PC-9 (cell line): ENCODE data around the gene ZC3H11A. TPM values are rescaled to one million over a fixed set of nuclear protein-coding genes. Genes with fewer than 3 reads are reported as not detected.

Experiments used
- BruUV-seq: library from RNA; stranded (reverse); fragments of 400-500 nt; replicated peaks from 2 replicates; lab custom pipeline; 2021; lab: Mats Ljungman, UMichigan
- CTCF ChIA-PET: fragments of 300-600 bp; sonication (Branson Sonifier 250); formaldehyde crosslinking; loops from one replicate; lab custom pipeline; 2022; ENCODE audit warnings: antibody characterized with exemption; lab: Charles Lee
- POLR2A ChIA-PET: fragments of 300-600 bp; sonication (Branson Sonifier 250); formaldehyde crosslinking; loops from one replicate; lab custom pipeline; 2022; ENCODE audit warnings: antibody characterized with exemption; ENCODE audit not compliant: unreplicated experiment; lab: Charles Lee
- DNase-seq, 2 experiments: peaks; one replicate each; pipeline versions ENCODE4 v3.0.0 to v3.0.0-alpha.2; 2015 to 2022; ENCODE audit warnings: mixed read lengths in 1 of 2
- H2AFZ ChIP-seq: fragments of 200-600 bp; sonication (generic); 2 replicates; pipeline ENCODE4 v1.8.1; 2017; ENCODE audit warnings: antibody characterized with exemption
- H3F3A ChIP-seq: fragments of 200-600 bp; sonication (generic); 2 replicates; pipeline ENCODE4 v1.8.1; 2017; ENCODE audit warnings: antibody characterized with exemption, mild to moderate bottlenecking, low read depth; ENCODE audit not compliant: insufficient read depth
- H3K27ac ChIP-seq: fragments of 200-600 bp; sonication (generic); 2 replicates; pipeline ENCODE4 v1.6.1; 2016; ENCODE audit warnings: mixed run types
- H3K27me3 ChIP-seq: fragments of 200-600 bp; sonication (generic); 2 replicates; pipeline ENCODE4 v1.6.1; 2016; ENCODE audit warnings: low read depth, mixed run types; ENCODE audit not compliant: insufficient read depth
- H3K36me3 ChIP-seq: fragments of 200-600 bp; sonication (generic); 2 replicates; pipeline ENCODE4 v1.6.1; 2016; ENCODE audit warnings: low read depth, mixed run types
- H3K4me1 ChIP-seq: fragments of 200-600 bp; sonication (generic); replicated peaks from 2 replicates; pipeline ENCODE4 v1.6.1; 2016; ENCODE audit warnings: mixed run types; ENCODE audit not compliant: insufficient read depth
- H3K4me2 ChIP-seq: fragments of 200-600 bp; sonication (generic); 2 replicates; pipeline ENCODE4 v1.6.1; 2017; ENCODE audit warnings: mixed run types
- H3K4me3 ChIP-seq: fragments of 200-600 bp; sonication (generic); 2 replicates; pipeline ENCODE4 v1.6.1; 2016; ENCODE audit warnings: mixed run types
- H3K79me2 ChIP-seq: fragments of 200-600 bp; sonication (generic); 2 replicates; pipeline ENCODE4 v1.6.1; 2017; ENCODE audit warnings: low read depth, mixed run types
- H3K9me2 ChIP-seq: fragments of 200-600 bp; sonication (generic); 2 replicates; pipeline ENCODE4 v1.8.1; 2017; ENCODE audit warnings: mild to moderate bottlenecking; ENCODE audit not compliant: insufficient read depth
- H3K9me3 ChIP-seq: fragments of 200-600 bp; sonication (generic); 2 replicates; pipeline ENCODE4 v1.8.1; 2016; ENCODE audit warnings: low read depth; ENCODE audit not compliant: insufficient read depth
- H4K20me1 ChIP-seq: fragments of 200-600 bp; sonication (generic); 2 replicates; pipeline ENCODE4 v1.8.1; 2017; ENCODE audit not compliant: insufficient read depth
- EZH2 ChIP-seq: fragments of 200-600 bp; sonication (generic); IDR thresholded peaks from 2 replicates; pipeline ENCODE4 v1.8.0; 2017; ENCODE audit warnings: antibody characterized with exemption, low read depth
- intact Hi-C: fragments of 100-400 bp; cut with micrococcal nuclease; formaldehyde crosslinking; loops from one replicate; pipeline ENCODE4 v1.10.0; 2022; ENCODE audit not compliant: unreplicated experiment
- total RNA-seq: library from RNA; stranded (reverse); gene quantifications from 2 replicates; pipeline ENCODE4 v1.2.3, GENCODE V29; 2021
- TF ChIP-seq, protein P1 (sequence below): fragments of 200-600 bp; sonication (generic); conservative IDR thresholded peaks from 2 replicates; pipeline ENCODE4 v1.6.1; 2017; ENCODE audit warnings: mixed run types, antibody characterized with exemption, mild to moderate bottlenecking, moderate library complexity

ZC3H11A gene
- total RNA-seq, 1 experiment from 2014 or later: 91.1 TPM

DNA sequence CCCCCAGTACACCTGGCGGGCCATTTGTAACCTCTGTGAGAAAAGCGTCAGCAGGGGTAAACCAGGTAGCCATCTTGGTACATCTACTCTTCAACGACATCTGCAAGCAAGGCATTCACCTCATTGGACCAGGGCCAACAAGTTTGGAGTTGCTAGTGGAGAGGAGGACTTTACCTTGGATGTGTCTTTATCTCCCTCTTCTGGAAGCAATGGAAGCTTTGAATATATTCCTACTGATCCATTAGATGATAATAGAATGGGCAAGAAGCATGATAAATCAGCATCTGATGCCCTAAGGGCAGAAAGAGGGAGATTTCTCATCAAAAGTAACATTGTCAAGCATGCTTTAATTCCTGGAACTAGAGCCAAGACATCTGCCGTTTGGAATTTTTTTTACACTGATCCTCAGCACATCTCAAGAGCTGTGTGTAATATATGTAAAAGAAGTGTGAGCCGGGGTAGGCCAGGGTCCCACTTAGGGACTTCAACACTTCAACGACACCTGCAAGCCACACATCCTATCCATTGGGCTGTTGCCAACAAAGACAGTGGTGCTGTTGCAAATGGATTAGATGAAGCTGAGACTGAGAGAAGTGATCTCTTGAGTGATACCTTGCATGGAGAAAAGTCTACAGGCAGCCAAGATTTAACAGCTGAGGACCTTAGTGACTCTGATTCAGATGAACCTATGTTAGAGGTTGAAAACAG lies 2.7 kb downstream of the ZC3H11A start:
- Histone ChIP-seq H3K4me2 (0 out of 2 replicates have a peak overlapping the region, but pooled peaks have one; percentile 0), H3K4me3 (no peak overlapping the region), H3K9me3 (no peaks in the 10 kb centered on the region), H4K20me1 (peaks cover 63% of the 10 kb centered on the region), H3K27ac (no peak overlapping the region), H3K27me3 (no peaks in the 10 kb centered on the region), H2AFZ (no peak overlapping the region), H3K4me1 (peaks cover 16% of the 10 kb centered on the region), H3K9me2 (no peaks in the 10 kb centered on the region), H3K79me2 (peaks cover 73% of the 10 kb centered on the region), H3F3A (peaks cover 21% of the 10 kb centered on the region; the same call in 1 of the 2 replicates), H3K36me3 (peaks cover 55% of the 10 kb centered on the region)
- intact Hi-C loops: no loop called here
- ChIA-PET POLR2A (interaction anchor here (0.7 kb wide), 1 partner anchor 26 kb away, joined by 6 read pairs; no protein-coding TSS in a partner anchor), CTCF (no interaction called here)
- no TSS peak for BruUV-seq
- TF ChIP-seq EZH2: no peak
- TF ChIP-seq, protein P1, sequence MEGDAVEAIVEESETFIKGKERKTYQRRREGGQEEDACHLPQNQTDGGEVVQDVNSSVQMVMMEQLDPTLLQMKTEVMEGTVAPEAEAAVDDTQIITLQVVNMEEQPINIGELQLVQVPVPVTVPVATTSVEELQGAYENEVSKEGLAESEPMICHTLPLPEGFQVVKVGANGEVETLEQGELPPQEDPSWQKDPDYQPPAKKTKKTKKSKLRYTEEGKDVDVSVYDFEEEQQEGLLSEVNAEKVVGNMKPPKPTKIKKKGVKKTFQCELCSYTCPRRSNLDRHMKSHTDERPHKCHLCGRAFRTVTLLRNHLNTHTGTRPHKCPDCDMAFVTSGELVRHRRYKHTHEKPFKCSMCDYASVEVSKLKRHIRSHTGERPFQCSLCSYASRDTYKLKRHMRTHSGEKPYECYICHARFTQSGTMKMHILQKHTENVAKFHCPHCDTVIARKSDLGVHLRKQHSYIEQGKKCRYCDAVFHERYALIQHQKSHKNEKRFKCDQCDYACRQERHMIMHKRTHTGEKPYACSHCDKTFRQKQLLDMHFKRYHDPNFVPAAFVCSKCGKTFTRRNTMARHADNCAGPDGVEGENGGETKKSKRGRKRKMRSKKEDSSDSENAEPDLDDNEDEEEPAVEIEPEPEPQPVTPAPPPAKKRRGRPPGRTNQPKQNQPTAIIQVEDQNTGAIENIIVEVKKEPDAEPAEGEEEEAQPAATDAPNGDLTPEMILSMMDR: no peak
- DNase-seq: no peak

DNA sequence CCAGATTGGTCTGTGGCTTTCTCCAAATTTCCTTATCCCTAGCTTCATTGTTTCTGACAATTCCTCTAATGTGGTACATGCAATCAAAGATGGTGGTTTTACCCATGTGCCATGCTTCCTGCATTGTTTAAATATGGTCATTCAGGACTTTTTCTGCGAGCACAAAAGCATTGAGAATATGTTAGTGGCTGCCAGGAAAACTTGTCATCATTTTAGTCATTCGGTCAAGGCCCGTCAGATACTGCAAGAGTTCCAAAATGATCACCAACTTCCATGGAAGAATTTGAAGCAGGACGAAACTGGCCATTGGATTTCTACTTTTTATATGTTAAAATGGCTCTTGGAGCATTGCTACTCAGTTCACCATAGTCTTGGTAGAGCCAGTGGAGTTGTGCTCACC lies 3.7 kb downstream of the ZC3H11A start:
- no TSS peak for BruUV-seq
- H3K79me2 ChIP-seq: peaks cover 83% of the 10 kb centered on the region
- no peak for DNase-seq
- H3F3A ChIP-seq: peaks cover 21% of the 10 kb centered on the region; the same call in 1 of the 2 replicates
- H3K36me3 ChIP-seq: peaks cover 62% of the 10 kb centered on the region
- H3K4me2 ChIP-seq: no peak overlapping the region
- H2AFZ ChIP-seq: no peak overlapping the region
- POLR2A ChIA-PET: no interaction called here
- no peaks in the 10 kb centered on the region for H3K9me2 ChIP-seq
- no peak overlapping the region for H3K27ac ChIP-seq
- H3K4me1 ChIP-seq: peaks cover 16% of the 10 kb centered on the region
- H3K27me3 ChIP-seq: no peaks in the 10 kb centered on the region
- peaks cover 72% of the 10 kb centered on the region for H4K20me1 ChIP-seq
- intact Hi-C loops: no loop called here
- CTCF ChIA-PET: no interaction called here
- H3K9me3 ChIP-seq: no peaks in the 10 kb centered on the region
- TF ChIP-seq, protein P1: no peak
- no peak for TF ChIP-seq EZH2
- no peak overlapping the region for H3K4me3 ChIP-seq

DNA sequence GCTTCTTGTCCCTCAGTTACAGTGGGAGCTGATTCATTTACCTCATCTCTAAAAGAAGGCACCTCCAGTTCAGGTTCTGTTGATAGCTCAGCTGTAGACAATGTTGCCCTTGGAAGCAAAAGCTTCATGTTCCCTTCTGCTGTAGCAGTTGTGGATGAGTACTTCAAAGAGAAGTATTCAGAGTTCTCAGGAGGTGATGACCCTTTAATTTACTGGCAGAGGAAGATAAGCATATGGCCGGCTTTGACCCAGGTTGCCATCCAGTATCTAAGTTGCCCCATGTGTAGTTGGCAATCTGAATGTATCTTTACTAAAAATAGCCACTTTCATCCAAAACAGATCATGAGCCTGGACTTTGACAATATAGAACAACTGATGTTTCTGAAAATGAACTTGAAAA lies 4.5 kb downstream of the ZC3H11A start:
- H2AFZ ChIP-seq: no peak overlapping the region
- peaks cover 13% of the 10 kb centered on the region for H3K4me1 ChIP-seq
- intact Hi-C loops: no loop called here
- H3K27ac ChIP-seq: no peak overlapping the region
- no peak for TF ChIP-seq EZH2
- TF ChIP-seq, protein P1: no peak
- BruUV-seq: no TSS peak
- no peak for DNase-seq
- peaks cover 62% of the 10 kb centered on the region for H3K36me3 ChIP-seq
- ChIA-PET POLR2A (interaction anchor here (0.7 kb wide), 3 partner anchors 88 to 731 kb away, joined by 4 to 5 read pairs (median 5); no protein-coding TSS in a partner anchor), CTCF (no interaction called here)
- H4K20me1 ChIP-seq: peaks cover 80% of the 10 kb centered on the region
- peaks cover 17% of the 10 kb centered on the region; the same call in 1 of the 2 replicates for H3F3A ChIP-seq
- H3K9me3 ChIP-seq: no peaks in the 10 kb centered on the region
- no peaks in the 10 kb centered on the region for H3K9me2 ChIP-seq
- peaks cover 91% of the 10 kb centered on the region for H3K79me2 ChIP-seq
- H3K4me2 ChIP-seq: peak overlapping the region; percentile 9; the same call in 1 of the 2 replicates
- H3K27me3 ChIP-seq: no peaks in the 10 kb centered on the region
- no peak overlapping the region for H3K4me3 ChIP-seq
